ENCODE results near the gene SLC25A30.
A peak's percentile ranks its signal among the peaks of the same experiment; 100 is the strongest.

SLC25A30 gene

DNA sequence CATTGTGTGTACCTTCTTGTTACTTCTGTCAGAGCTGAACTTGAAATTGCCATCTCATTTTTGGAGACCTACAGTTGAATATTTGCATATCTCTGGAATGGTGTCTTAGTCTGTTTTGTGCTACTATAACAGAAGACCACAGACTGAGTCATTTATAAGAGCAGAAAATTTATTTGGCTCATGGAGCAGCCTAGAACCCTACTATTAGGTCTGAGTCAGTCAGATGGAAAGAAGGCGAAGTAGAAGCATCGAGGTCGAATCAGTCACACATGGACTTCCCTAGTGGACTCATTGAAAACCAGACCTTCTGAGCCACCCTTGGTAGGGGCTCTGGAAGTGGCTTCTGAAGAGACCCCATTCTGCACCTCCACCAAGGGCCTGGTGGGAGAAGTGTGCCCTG lies 43.3 kb downstream of the SLC25A30 start:
- no peak overlapping the region for H3K4me3 ChIP-seq (ENCODE audit: low read depth, low read length)
- TF ChIP-seq, protein P1, sequence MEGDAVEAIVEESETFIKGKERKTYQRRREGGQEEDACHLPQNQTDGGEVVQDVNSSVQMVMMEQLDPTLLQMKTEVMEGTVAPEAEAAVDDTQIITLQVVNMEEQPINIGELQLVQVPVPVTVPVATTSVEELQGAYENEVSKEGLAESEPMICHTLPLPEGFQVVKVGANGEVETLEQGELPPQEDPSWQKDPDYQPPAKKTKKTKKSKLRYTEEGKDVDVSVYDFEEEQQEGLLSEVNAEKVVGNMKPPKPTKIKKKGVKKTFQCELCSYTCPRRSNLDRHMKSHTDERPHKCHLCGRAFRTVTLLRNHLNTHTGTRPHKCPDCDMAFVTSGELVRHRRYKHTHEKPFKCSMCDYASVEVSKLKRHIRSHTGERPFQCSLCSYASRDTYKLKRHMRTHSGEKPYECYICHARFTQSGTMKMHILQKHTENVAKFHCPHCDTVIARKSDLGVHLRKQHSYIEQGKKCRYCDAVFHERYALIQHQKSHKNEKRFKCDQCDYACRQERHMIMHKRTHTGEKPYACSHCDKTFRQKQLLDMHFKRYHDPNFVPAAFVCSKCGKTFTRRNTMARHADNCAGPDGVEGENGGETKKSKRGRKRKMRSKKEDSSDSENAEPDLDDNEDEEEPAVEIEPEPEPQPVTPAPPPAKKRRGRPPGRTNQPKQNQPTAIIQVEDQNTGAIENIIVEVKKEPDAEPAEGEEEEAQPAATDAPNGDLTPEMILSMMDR (IDR thresholded peaks at IDR 0.05; ENCODE audit: low read depth, low read length, missing control alignments) = no peak
- DNase-seq (ENCODE audit: low read depth) = no peak
- in situ Hi-C loops (cut with HindIII; ENCODE audit: low sequenced_read_pairs) = no loop called here

DNA sequence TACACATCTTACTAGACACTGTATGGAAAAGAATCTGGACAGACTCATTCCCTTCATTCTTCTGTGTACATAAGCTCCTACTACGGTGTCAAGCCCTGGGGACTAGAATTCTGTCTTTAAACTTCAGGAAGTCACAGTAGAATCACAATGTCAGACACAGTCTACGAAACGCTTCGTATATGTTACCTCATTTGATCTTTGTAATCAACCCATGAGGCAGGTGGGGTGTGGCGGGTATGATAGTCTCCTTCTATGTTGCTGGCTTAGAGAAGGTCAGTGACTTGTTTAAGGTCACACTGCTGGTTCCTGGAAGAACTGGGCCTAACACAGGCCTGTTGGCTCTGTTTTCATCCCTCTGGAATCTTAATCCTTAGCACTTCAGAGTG lies 45.0 kb downstream of the SLC25A30 start:
- TF ChIP-seq, protein P1 (IDR thresholded peaks at IDR 0.05; ENCODE audit: low read depth, low read length, missing control alignments) = no peak
- in situ Hi-C loops (cut with HindIII; ENCODE audit: low sequenced_read_pairs) = no loop called here
- H3K4me3 ChIP-seq (ENCODE audit: low read depth, low read length) = no peak overlapping the region
- DNase-seq (ENCODE audit: low read depth) = no peak

DNA sequence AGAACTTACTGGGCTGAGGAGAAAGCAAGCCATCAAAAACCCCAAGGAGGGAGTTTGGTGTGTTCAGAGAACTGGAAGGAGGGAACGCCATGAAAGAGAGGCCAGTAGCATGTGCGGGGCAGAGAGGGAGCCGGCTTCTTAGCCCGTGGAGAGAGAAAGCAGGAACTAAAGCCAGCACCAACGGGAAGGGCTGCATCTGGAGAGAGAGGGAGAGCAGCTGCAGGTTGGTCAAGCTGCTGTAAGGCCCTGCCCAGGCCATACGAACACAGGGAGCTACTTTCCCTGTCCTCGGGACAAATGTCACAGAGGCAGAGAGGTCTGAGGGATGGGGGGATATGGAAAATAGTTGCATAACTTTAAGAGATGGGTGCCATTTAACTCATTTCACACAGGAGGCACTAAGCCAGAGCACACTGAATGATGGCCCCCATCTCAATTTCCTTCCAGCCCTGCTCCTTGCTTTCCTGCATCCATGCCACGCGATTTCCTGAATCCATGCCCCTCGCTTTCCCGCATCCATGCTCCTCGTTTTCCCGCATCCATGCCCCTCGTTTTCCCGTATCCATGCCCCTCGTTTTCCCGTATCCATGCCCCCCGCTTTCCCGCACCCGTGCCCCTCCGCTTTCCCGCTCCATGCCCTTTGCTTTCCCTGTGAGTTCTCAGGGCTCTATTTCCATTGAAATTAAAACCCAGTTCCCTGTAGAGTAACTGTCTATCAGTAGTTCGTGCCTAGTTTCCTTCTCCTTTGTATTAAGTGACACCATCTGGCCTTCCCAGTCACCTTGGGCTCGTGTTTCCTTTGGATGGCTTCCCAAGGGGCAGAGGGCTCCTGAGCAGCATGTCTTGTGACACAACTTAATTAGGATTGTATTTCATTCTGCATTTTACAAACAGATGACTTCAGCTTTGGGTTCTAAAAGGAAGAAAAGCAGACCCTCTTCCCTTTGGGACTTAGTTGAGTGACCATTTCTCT lies 45.7 kb downstream of the SLC25A30 start:
- no peak overlapping the region for H3K4me3 ChIP-seq (ENCODE audit: low read depth, low read length)
- DNase-seq (ENCODE audit: low read depth) = no peak
- in situ Hi-C loops (cut with HindIII; ENCODE audit: low sequenced_read_pairs) = no loop called here
- TF ChIP-seq, protein P1 (IDR thresholded peaks at IDR 0.05; ENCODE audit: low read depth, low read length, missing control alignments) = no peak

DNA sequence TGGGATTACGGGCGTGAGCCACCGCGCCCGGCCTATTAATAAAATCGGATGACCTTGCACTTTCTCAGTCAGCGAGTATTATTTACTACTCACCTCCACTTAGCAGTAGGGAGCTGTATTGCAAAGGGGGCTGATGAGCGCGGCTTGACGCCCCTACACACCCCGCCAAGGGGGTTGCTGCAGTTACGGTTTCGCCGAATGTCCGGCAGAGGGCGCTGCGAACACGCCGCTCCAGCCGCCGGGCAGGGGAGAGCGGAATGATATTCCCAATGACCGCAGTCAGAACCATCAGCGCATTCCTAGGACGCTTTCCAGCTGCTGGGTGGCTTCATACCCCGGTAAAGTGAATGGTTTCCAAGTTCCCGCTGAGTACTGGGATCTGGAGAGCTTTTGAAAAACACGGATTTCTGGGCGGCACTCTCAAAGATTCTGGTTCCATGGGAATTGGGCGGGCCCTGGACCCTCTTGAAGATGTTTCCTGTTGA lies 47.2 kb downstream of the SLC25A30 start:
- DNase-seq (ENCODE audit: low read depth) = peak; percentile 95
- TF ChIP-seq, protein P1 (IDR thresholded peaks at IDR 0.05; ENCODE audit: low read depth, low read length, missing control alignments) = peak; percentile 97
- in situ Hi-C loops (cut with HindIII; ENCODE audit: low sequenced_read_pairs) = no loop called here
- no peak overlapping the region for H3K4me3 ChIP-seq (ENCODE audit: low read depth, low read length)

DNA sequence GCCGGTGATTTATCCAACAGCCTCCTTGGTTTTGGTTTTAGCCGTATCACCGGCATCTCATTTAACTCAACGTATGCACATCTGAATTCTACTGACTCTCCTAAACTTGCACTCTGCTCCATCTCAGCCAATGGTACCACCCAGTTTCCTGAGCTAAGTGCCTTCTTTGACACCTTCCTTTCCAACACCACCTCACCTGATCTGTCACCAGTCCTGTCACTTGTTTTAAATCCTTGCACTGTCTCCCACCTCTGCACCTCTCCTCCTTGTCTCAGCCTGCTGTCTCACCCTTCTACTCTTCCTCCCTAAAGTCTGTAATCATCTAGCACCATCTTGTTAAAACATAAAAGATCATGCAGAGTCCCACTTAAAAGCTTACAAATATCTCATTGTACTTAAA lies 49.1 kb downstream of the SLC25A30 start:
- DNase-seq (ENCODE audit: low read depth) = no peak
- in situ Hi-C loops (cut with HindIII; ENCODE audit: low sequenced_read_pairs) = no loop called here
- TF ChIP-seq, protein P1 (IDR thresholded peaks at IDR 0.05; ENCODE audit: low read depth, low read length, missing control alignments) = no peak
- no peak overlapping the region for H3K4me3 ChIP-seq (ENCODE audit: low read depth, low read length)

DNA sequence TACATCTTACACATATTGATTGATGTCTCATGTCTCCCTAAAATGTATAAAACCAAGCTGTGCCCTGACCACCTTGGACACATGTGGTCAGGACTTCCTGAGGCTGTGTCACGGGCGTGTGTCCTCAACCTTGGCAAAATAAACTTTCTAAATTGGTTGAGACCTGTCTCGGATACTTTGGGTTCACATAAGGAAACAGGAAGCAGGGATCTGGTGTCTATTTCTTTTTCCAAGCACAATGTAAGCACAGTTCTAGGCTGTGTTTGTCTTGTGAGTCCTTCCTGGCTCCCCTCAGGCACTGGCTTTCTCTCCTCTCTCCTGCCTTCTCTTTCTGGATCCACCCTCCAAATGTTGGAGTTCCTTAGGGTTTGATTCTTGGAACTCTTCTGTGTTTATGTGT lies 49.6 kb downstream of the SLC25A30 start:
- TF ChIP-seq, protein P1 (IDR thresholded peaks at IDR 0.05; ENCODE audit: low read depth, low read length, missing control alignments) = no peak
- in situ Hi-C loops (cut with HindIII; ENCODE audit: low sequenced_read_pairs) = no loop called here
- H3K4me3 ChIP-seq (ENCODE audit: low read depth, low read length) = no peak overlapping the region
- DNase-seq (ENCODE audit: low read depth) = no peak

Measured in astrocyte of the cerebellum (primary cell).